ENCODE data around the gene NPTXR.
"Not testable (repeated sequence)": the region's sequence is repeated elsewhere in the genome, so short reads cannot be mapped to it uniquely, and the experiment has no call there.

NPTXR gene

DNA sequence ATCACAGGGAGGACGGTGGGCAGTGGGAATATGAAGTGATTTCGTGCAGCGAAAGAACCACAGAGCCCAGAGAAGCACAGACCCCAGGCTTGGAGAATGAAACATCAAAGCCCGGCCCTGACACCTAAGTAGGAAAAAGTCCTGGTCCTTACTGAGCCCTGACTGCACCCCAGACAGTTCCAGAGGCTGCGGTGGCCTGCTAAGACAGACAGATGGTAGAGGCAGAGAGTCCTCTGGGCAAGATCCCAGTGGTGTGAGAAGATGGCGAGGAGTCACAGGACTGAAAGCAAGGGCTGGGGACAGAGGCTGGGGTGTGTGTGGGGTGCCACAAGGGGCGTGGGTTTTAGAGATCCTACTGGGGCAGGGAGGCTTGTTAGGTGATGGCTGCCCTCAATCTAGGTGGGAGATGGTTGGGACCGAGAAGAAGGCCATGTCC, 24.5 kb upstream of the NPTXR start:
- DNase-seq: no peak

DNA sequence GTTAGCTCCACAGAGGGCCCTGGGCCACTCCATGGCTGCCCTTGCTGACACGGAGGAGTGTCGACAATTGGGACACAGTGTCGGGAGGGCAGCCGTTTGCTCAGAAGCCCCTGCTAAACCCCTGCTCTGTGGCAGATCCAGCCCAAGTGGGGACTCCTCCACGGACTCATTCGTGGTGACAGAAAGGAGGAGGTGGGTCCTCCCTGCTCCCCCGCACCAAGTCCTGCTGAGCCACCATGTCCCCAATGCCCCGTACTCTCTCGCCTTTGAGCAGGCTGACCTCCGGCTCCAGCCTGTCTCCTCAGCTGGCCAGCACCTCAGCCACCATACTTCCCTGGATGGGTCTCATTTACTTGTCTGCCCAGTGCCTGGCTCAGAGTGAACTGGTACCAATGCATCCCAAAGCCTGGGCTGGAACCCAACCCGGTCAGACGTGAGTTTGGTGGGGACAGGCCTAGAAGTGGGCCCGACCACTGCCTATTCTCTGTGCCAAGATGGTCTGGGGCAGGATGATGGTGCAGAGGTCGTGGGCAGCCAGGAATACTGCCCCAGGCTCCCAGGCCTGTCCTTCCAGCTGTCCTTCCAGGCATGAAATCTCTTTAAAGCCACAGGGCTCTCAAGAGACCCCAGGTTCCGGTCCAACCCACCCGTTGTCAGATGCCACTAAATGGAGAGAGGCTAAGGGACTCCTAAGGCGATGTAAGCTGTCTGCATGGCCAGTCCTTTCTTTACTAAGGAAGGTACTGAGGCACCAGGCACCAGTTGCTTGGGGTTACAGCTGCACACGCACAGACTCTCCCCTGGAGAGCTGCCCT, 23.9 kb upstream of the NPTXR start:
- DNase-seq: no peak

DNA sequence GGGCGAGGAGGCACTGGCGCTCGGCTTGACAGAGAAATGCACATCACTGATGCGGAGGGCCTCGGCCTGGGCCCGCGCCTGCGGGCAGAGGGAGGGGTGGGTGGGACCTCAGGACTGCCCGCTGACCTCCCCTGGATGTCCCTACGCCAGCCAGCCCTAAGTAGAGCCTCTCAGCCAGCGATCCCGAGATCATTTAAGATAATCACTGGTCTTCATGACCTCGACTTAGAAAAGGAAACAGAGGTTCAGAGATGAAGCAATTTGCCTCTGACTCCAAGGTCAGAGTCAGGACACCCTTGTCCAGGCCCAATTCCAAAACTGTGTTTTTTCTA, 23.3 kb upstream of the NPTXR start:
- DNase-seq: no peak

DNA sequence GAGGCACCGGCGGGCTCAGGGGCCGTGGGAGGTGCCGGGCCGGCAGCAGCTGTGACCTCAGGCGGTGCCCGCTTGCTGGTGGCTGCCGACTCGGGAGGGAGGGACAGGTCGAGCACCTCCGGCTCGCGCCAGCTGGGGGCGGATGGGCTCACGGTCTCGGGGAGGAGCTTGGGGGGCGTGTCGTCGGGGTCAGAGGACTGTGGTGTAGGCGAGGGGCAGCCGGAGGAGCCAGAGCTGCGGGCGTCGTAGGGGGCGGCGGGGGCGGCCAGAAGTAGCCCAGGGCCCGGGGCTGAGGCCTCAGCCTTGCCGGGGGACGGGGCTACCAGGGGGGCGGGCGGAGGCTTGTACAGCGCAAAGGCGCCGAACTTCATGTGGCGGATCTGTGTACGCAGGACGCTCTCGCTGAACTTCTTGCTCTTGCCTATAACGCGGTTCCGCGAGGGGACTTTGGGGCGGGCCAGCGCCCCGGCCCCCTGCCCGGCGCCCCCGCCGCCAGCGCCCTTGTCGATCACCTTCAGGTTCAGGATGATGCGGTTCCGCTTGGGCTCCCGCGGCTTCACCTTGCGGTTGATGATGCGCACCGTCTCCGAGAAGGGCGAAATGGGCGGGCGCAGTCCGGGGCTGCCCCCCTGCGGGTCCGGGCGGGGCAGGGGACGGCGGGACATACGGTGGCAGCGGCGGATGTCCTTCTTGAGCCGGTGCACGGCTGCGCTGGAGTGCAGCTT, 22.7 kb upstream of the NPTXR start:
- no peak for DNase-seq

DNA sequence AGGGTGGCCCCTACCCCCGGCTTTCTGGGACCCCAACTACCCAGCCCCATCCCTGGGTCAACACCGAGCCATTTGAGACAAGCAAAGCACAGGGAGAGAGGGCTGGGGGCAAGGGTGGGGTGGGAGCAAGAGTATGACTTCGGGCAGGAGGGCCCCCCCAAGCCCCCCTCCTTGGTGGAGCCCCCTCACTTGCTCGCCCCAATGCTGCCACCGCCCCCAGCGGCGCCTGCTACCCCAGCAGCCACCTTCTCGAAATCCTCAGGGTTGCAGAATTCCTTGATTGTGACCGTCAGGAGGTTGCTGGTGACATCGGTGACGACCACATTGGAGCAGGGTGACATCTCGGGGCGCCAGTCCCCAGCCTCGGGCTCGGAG, 22.2 kb upstream of the NPTXR start:
- DNase-seq: no peak

DNA sequence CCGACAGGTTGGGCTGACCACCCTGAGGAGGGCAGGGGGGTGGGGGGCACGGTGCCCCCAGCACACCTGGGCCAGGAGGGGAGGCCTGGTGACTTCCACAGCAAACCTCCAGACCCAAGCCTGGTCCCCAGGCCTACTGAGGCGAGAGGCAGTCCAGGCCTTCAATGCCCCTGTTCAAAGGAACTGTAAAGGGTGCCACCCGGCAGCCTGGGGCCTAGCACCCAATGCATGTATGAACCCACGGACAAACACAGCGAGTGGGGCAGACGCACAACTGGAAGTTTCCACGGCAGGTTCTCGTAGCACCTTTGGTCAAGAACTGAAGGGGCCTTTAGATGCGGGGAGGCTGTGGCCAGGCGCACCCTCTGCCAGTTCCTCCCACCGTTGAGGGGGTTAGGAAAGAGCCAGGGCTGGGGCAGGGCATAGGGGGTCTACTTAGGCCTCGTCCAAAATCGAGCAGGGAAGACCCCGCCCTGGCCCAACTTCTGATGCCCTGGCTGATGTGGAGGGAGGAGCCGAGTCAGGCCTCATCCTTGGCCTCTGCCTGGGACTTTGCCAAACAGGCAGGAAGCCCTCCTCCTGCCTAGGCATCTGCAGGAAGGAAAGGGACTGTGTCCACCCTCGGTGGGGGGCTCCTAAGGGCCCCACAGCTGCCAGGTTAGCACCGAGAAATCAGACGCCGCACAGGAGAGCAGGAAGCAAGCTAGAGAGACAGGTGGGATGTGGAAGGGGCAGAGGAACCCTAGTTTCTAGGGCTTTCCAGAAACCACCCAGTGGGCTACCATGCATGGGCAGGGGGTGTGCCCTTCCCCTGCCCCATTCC, 21.6 kb upstream of the NPTXR start:
- no peak for DNase-seq

DNA sequence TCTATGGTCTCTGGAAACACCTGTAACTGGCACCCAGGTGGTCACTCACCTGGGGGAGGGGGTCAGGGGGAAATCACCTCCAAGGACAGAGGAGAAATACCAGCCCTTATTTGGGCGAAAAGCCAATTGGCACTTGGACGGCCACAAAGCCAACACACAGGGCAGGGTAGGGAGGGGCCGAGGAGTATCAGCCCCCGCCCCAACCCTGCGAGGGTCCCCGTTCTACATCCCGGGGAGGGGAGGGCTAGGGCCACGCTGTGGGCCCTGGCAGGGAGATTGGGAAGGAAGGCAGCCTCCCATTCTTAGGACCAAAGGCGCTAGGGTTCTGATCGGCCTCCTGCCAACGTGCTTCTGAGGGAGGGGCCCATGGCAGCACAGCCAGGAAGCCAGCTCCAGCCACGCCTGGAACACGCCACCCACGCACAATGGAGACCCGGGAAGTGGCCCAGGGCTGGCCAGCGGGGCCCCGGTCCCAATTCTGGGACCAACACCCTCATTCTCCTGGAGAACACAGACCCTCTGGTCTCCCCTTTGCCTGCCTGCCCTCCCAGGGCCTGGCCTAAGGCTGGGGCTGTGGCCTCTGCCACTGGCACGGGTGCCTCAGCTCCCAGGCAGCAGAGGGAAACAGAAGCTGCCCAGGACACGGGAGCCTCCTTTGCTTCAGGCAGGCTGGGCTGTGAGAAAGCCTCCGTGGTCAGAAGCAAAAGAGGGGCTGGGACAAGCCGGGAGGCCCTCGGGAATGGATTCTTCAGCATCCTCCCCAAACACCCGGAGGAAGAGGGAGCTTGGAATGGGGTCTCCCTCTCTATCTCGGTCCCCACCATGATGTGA, 20.7 kb upstream of the NPTXR start:
- DNase-seq: no peak

DNA sequence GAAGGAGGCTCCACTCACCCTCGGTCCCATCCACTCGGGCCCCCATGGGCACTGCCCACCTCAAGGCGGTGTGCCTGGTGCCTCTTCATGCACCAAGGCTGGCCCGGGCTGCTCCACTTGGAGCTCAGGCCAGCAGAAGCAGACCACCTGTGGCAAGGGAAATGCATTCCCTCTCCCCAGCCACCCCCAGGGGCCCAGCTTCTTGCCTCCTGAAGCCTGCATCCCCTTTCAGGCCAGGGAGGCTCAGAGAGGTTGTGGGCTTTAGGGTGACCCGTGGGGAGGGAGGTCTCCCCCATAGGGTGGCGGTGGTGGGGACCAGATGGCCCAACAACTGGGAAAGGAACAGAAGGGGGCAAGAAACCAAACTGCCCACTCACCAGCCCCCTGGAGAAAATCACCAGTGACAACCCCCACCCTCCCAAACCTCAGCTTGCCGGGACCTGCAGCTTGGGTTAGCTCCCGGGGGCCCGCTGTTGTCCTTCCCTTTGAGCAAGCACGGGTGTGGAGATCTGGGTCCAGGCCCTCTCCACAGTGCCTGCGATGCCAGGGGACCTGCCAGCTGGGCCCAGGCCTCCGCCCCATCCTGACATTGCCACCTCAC, 19.8 kb upstream of the NPTXR start:
- DNase-seq: no peak

DNA sequence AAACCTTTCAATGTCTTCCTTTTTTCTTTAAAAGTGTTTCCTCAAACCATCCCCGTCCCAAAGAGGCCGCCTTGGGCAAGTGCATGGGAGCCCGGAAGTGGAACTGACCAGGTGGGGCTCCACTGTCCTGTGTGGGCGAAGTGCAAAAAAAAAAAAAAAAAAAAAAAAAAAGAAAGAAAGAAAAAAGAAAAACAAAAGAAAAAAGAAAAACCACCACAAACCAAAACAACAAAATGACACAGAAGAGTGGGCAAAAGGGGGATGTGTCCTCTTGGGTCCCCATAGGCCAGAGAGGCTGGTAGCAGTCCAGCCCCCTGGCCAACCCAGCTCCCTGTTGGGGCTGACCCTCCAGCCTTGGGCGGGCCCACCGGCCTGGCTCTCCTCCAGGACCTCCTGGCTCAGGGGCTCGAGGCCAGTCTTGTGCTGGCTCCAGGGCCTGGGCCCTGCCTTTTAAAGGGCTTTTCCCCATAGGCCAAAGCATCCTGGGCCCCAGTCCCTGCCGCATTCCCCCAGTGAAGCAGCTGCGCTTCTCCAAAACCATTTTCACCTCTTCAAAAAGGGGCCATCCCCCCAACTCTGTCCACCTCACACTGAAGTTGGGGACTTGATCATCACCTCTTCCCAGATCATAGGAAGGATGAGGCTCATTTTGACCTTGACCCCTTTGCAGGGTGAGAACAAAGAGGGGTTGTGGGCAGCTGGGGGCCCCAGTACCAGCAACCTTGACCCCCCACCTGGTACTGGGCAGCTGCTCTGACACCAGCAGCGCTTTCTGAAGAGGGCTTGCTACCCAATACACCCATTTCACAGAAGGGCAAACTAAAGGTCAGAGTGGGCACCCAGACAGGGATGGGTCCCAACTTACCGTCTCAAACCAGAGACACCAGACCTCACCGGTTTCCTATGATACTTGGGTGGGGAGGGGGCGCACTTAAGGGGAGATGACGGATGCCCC, 18.8 kb upstream of the NPTXR start:
- DNase-seq: no peak

DNA sequence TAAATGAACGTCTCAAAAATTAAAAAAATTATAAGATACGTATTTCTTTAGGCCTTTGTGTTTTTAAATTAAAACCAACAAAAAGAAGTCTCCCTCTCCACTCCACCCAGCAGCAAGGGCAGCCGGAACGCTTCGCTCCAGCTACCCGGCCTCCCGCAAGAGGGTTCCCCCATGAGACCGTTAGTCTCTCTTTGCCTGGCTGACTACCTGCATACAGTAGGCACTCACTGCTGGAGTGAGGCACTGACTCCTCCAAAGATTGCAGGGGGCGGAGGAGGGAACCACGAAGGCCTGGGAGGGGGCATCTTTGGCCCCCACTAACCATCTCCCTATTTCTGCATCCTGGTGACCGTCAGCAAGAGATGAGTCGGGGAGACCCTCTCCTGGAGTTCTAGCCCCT, 18.1 kb upstream of the NPTXR start:
- no peak for DNase-seq

DNA sequence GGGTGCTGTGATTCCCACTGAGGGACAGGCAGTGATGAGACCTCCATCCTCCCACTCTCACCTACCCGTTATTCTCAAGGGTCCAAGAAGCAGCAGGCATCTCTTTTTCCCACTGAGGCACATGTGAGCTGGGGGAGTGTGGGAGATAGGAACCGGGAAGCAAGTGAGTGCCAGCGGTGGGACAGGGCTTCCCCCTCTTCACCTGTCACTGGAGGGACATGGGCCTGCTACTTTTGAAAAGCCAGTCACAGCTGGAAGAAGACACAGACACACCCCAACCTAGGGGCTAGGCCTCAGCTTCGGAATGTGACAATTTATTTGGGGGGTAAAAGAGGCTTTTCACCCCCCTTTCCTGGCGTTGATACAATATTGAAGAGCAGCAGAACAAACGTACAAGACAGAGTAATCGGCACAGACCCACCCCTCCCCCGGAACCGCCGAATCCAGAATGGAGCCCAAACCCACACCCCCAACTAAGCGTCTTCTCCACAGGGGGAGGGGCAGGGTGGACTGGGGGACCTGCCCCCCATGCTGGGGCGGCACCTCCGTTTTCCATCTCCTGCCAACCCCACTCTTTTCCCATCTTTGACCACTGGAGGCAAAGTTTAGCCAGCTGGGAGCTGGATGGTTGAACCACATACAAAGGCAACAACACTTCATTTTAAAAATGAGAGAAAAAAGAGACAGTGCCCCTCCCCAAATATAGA, 17.5 kb upstream of the NPTXR start:
- DNase-seq: no peak

DNA sequence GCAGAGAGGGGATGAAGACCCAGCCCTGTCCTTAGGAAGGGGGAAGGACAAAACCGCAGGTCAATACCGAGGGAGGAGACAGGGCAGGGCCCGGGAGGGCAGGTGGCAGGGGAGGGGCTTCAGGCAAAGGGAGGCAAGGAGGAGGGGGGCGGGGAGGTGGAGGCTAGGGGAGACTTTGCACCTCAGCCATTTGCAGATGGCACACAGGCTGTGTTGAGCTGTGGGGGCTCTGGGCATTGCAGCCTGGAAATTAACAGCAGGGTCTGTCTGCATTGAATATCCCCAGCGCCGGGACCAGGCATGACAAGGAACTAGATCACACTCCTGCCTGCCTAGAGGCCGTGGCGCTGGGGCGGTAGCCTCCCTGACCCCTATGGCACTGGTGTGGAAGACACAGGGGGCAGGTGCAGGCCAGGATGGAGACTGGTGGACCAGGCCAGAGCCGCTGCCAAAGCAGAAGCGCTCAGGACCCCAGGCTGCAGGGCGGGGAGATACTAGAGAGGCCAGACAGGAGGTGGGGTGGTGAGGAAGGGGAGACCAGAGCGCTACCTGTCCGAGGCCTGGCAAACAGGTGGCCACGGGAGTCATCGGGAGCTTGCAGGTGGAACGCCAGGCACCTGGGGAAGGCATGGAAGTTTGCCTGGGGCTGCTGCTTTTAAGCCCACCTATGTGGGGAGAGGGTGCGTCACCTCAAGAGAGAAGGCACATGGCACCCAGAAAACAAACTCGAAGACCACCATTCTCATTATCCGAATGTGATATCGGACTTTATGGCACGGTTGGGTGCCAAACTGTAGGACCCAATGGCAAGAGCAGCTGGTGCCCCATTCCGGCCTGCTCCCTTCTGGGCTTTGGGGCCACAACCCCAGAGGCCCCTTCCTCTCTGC, 16.7 kb upstream of the NPTXR start:
- no peak for DNase-seq

DNA sequence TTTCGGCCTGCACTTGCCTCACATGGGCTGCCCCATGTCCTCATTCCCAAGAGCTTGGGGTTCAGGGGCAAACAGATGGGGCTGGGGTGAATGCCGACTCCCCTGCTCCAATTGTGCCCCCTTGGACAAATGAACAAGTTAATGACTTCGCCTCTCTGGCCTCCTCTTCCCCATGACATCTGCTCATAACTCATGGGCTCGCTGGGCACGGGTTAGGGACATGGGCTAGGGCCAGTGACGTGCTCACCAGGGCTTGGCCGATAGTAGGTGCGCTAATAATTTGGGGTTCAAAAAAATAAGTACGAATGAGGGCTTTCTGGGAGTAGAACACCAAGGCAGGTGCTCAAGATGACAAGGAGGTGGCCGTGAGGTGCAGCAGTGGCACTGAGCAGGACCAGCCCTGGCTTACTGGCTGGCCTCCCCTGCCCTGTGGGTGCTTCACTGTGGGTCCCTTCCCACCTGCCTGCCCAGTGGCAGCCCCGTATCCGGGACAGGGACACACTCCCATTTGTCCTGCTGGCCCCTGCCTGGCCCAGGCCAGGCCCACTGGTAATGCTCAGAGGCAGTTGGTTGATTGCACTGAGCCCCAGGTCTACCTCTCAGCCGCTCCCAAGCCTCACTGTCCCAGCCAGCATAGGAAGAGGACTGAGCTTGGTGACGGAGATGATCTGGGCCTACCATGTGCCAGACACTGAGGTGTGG, 15.9 kb upstream of the NPTXR start:
- DNase-seq: no peak

DNA sequence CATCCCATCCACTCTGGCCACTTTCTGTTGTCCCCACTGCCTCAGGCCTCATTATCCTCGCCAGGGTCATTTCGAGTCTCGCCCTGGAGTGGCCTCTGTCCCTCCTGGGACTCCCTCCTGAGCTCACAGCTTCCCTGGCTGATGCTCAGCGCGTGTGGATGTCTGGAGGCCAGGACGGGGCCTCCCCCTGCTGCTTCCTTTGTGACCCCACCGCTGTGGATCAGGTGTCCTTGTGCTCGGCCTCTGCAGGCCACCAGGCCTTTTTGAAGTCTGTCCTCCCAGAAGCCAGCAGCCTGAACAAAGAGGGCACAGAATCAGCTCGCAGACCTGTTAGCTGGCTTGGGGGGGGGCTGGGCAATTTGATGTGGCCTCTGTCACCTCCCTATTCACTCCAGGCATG, 14.7 kb upstream of the NPTXR start:
- DNase-seq: no peak

DNA sequence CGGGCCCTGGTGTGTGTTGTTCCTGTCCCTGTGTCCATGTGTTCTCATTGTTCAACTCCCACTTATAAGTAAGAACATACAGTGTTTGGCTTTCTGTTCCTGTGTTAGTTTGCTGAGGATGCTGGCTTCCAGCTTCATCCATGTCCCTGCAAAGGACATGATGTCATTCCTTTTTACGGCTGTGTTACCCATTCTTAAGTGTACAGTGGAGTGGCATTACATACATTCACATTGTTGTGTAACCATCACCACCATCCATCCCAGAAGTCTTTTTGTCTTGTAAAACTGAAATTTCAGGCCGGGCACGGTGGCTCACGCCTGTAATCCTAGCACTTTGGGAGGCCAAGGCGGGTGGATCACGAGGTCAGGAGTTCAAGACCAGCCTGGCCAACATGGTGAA, 10.6 kb upstream of the NPTXR start:
- DNase-seq: not testable (repeated sequence)

DNA sequence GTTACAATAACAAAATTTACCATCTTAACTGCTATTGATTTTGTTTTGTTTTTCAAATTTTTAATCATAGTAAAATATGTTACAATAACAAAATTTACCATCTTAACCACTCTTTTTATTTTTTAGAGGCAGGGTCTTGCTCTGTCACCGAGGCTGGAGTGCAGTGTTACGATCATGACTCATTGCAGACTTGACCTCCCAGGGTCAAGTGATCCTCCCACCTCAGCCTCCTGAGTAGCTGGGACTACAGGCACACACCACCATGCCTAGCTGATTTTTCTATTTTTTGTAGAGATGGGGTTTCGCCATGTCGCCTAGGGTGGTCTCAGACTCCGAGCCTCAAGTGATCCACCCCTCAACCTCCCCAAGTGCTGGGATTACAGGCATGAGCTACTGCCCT, 10.1 kb upstream of the NPTXR start:
- DNase-seq: not testable (repeated sequence)

DNA sequence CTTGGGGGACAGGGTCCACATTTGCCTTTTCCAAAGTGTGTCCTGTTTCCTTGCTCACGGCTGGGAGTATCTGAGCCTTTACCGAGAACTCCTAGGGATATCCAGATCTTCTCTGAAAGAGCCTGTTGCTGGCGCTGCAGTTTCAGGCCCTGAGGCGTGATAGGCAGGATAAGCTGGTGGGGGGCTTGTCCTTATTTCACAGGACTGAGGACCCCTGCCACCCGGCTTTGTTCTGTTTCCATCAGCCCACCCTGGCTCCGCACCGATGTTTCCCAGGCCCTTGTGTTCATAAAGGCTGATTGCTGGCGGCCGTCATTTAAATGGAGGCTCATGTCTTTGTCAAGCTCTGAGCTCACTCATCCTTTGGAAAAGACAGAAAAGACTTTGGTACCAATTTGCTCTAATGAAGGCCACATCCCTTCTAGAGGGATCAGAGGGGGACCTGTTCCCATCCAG, 9.4 kb upstream of the NPTXR start:
- no peak for DNase-seq

DNA sequence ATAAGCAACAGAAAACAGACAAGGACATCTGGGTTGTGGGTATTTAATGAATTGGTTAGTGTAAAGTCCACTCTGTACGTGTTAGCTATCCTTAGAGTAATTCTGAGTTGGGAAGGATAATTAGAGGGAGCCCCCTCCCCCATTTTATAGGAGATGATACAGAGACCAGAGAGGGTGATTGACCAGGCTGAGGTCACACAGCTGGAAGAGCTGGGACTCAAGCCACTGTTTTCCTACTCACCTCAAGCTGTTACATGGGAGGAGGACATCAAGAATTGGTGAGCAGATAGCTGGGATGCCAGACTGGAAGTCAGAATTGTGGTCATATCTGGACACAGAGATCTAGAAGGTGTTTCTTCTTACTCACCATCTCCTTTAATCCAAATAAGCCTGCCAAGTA, 8.7 kb upstream of the NPTXR start:
- DNase-seq: no peak

Measured in NCI-H2107 (cell line).